Effector memory CD4-positive, alpha-beta T cell (primary cell): ENCODE results near the gene CAMSAP1.

Experiments
- DNase-seq, 3 donors: peaks; one replicate each; pipeline ENCODE4 v3.0.0-alpha.2; 2020
- H3K27ac ChIP-seq: 2 replicates; pipeline ENCODE4 v1.7.0; 2013; ENCODE audit warnings: mild to moderate bottlenecking, low read length, moderate library complexity; ENCODE audit not compliant: insufficient read depth, poor library complexity, severe bottlenecking
- H3K27me3 ChIP-seq: replicated peaks from 2 replicates; pipeline ENCODE4 v1.7.0; 2013; ENCODE audit warnings: mild to moderate bottlenecking, low read length; ENCODE audit not compliant: insufficient read depth, control insufficient read depth, poor library complexity, severe bottlenecking
- H3K36me3 ChIP-seq: 2 replicates; pipeline ENCODE4 v1.7.0; 2013; ENCODE audit warnings: mild to moderate bottlenecking, low read length, moderate library complexity; ENCODE audit not compliant: control insufficient read depth, insufficient read depth
- H3K4me1 ChIP-seq: 2 replicates; pipeline ENCODE4 v1.7.0; 2013; ENCODE audit warnings: low read length, mild to moderate bottlenecking; ENCODE audit not compliant: control insufficient read depth, insufficient read depth, poor library complexity, severe bottlenecking
- H3K4me3 ChIP-seq: 2 replicates; pipeline ENCODE4 v1.7.0; 2013; ENCODE audit warnings: low read length, low read depth, mild to moderate bottlenecking; ENCODE audit not compliant: insufficient read depth, poor library complexity, severe bottlenecking
- H3K9me3 ChIP-seq: 2 replicates; pipeline ENCODE4 v1.7.0; 2013; ENCODE audit warnings: mild to moderate bottlenecking, low read length, moderate library complexity; ENCODE audit not compliant: control insufficient read depth

Gene CAMSAP1

DNA sequence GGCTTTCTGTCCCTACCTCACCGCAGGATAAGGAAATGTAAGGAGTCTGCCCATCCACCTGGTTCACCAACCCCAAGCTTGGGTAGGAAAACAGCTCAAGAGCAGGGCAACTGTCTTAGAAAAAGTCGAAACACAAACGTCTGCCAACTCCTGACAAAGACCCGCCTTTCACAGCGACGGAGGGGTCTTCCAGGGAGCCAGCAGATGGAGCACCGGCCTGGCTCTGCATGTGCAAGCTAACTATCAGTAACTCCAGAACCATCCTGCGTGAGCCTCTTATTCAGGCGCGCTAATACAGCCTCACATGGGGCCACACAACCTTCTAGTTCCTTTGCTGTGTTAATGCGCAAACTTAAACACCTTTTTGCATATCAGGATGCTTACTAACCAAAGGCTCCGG, 26.9 kb downstream of the CAMSAP1 start:
- no peaks in the 10 kb centered on the region for H3K9me3 ChIP-seq

DNA sequence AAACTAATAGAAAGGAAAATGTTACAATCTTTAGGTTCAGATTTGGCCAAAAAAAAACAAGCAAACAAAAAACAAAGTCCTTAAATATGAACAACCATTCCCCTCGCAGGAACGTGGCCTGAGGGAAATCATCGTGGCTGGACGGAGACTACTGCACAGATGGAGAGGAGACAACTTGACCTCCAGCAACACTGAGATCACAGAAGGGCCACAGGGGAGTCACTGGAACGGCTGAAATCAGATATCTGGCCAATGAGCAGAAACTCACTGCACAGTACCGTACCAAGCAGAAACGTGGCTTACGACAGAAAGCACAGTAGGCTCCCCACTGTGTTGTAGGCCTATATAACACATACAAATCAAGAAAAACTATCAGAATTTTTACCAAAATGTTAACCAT, 27.7 kb downstream of the CAMSAP1 start:
- Histone ChIP-seq H3K36me3 (peaks cover 5% of the 10 kb centered on the region), H3K4me3 (no peak overlapping the region), H3K9me3 (no peaks in the 10 kb centered on the region), H3K4me1 (peaks cover 8% of the 10 kb centered on the region), H3K27ac (no peak overlapping the region), H3K27me3 (no peaks in the 10 kb centered on the region)
- no peak for DNase-seq

More for the DNA sequence above, 26.9 kb downstream of the CAMSAP1 start:
- H3K4me1 ChIP-seq = peaks cover 16% of the 10 kb centered on the region
- no peak overlapping the region for H3K27ac ChIP-seq
- no peak overlapping the region for H3K4me3 ChIP-seq
- H3K27me3 ChIP-seq = no peaks in the 10 kb centered on the region
- DNase-seq = no peak
- peaks cover 5% of the 10 kb centered on the region for H3K36me3 ChIP-seq

DNA sequence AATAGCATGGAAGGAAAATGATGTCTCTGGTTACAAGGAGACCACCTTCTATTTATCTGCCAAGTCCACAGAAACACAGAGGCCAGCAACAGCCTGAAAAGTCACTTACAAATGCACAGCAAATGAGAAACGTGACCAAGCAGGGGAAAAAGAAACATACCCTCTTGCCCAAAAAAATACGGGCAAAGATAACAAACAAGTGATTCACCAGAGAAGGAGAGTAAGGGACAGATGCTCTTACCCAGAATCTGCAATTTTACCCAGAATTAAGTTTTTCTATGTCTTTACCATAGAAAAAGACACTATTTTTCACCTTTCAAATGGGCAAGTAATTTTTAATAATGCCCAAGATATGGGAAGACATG, 28.1 kb downstream of the CAMSAP1 start:
- peaks cover 4% of the 10 kb centered on the region for H3K4me1 ChIP-seq
- H3K4me3 ChIP-seq = no peak overlapping the region
- H3K27me3 ChIP-seq = no peaks in the 10 kb centered on the region
- H3K27ac ChIP-seq = no peak overlapping the region
- H3K36me3 ChIP-seq = peaks cover 5% of the 10 kb centered on the region
- no peak for DNase-seq
- no peaks in the 10 kb centered on the region for H3K9me3 ChIP-seq

DNA sequence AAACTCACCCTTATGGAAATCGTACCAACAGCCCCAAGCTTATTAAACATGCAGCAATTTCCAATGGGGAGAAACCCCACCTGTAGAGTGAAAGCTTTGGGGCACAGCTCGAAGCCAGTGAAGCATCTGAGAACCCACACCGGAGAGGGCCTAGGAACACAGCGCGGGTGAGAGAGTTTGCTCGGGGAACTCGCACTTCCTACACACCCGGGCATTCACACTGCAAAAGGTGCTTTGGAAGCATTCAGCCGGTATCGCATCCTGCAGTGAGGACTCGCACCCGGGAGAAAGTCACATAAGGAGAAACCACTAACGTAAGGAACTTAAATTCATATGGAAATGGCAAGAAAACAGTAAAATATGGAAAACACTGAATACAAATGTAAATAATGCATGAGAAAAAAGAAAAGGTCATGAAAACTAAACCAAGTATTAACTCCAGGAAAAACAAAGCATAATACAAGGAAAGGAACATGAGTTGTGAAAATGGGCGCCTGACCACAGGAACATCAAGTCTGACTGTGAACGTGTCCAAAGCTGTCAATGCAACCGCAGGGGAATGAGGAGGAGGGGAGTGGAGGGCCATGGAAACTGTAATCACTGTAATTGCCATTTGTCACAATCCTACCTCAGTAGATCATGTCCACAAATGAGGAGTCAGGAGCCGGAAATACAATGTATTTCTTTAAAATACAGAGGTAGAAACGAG, 28.7 kb downstream of the CAMSAP1 start:
- peaks cover 5% of the 10 kb centered on the region for H3K36me3 ChIP-seq
- H3K9me3 ChIP-seq = no peaks in the 10 kb centered on the region
- no peak for DNase-seq
- peaks cover 3% of the 10 kb centered on the region for H3K4me1 ChIP-seq
- no peak overlapping the region for H3K27ac ChIP-seq
- H3K27me3 ChIP-seq = no peaks in the 10 kb centered on the region
- no peak overlapping the region for H3K4me3 ChIP-seq

DNA sequence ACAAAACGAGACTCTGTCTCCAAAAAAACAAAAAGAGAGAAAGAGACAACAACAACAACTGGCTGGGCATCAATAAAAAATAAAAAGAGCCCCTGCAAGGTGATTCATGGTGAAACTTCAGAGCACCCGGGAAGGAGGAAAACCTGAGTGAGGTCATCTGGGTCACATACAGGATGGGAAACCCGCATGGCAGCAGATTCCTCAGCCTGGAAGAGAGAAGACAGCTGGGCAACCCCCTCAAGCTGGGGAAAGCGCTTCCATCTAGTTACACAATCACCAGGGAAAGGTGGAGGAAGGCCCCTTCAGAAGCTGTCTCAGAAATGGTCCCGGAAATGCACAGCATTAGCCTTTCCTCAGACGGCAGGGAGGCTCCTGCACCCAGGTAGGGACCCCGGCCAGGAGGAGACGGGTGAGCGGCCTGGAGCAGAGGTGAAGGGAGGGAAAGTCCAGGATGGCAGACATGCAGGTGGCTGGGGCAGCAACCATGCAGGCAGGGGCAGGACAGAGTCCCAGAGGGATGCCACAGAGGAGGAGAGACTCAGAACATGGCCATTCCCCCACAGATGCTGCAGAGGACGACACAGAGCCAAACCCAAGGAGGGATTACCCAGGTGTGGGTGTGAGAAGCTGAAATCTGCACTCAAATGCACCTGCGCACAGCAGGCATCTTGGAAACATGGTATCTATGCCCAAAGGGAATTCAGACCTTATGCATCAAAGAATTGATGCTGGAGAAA, 29.4 kb downstream of the CAMSAP1 start:
- H3K4me1 ChIP-seq = no peaks in the 10 kb centered on the region
- no peak overlapping the region for H3K4me3 ChIP-seq
- peaks cover 5% of the 10 kb centered on the region for H3K36me3 ChIP-seq
- H3K27me3 ChIP-seq = no peaks in the 10 kb centered on the region
- no peak for DNase-seq
- no peaks in the 10 kb centered on the region for H3K9me3 ChIP-seq
- no peak overlapping the region for H3K27ac ChIP-seq

DNA sequence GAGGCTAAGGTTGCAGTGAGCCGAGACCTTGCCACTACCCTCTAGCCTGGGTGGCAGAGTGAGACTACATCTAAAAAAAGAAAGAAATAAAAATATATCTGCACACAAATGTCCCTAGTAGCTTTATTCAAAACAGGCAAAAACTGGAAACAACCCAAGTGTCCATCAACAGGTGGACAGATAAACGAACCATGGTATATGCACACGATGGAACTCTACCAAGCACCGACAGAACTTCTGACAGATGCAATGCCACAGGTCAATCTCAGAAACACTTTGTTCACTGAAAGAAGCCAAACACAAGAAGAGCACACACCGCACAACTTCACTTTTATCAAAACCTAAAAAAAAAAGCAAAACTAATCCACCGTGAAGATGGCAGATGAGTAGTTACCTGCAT, 30.4 kb downstream of the CAMSAP1 start:
- H3K36me3 ChIP-seq = no peaks in the 10 kb centered on the region
- H3K4me3 ChIP-seq = no peak overlapping the region
- H3K9me3 ChIP-seq = no peaks in the 10 kb centered on the region
- H3K27me3 ChIP-seq = no peaks in the 10 kb centered on the region
- no peaks in the 10 kb centered on the region for H3K4me1 ChIP-seq
- DNase-seq = no peak
- no peak overlapping the region for H3K27ac ChIP-seq

DNA sequence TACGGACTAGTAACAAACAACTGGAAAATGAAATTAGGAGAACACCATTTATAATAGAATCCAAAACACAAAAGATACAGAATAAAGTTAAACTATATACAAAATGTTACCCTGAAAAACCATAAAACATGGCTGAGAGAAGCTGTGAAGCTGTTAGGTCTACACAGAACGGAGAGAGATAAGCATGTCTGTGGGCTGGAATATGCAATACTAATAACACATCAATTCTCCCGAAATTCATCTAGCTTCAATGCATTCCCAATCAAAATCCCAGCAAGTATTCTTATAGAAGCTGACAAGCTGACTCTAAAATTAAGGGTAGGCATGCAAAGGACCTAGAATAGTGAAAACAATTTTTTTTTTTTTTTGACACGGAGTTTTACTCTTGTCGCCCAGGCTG, 32.5 kb downstream of the CAMSAP1 start:
- Histone ChIP-seq H3K27me3 (no peaks in the 10 kb centered on the region), H3K9me3 (no peaks in the 10 kb centered on the region), H3K27ac (no peak overlapping the region), H3K36me3 (no peaks in the 10 kb centered on the region), H3K4me1 (no peaks in the 10 kb centered on the region), H3K4me3 (no peak overlapping the region)
- DNase-seq = no peak

DNA sequence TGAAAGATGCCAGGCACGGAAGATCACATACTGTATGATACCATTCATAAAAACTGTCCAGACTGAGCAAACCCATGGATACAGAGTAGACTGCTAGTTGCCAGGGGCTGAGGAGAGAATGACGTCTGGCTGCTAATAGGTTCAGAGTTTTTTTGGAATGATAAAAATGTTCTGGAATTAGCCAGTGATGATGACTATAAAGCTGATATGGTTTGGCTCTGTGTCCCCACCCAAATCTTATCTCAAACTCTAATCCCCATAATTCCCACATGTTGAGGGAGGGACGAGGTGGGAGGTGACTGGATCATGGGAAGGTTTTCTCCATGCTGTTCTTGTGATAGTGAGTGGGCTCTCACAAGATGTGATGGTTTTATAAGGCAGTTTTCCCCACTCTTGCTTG, 37.4 kb downstream of the CAMSAP1 start:
- H3K36me3 ChIP-seq = no peaks in the 10 kb centered on the region
- no peak overlapping the region for H3K4me3 ChIP-seq
- no peak for DNase-seq
- H3K27me3 ChIP-seq = no peaks in the 10 kb centered on the region
- H3K27ac ChIP-seq = no peak overlapping the region
- no peaks in the 10 kb centered on the region for H3K9me3 ChIP-seq
- H3K4me1 ChIP-seq = no peaks in the 10 kb centered on the region

DNA sequence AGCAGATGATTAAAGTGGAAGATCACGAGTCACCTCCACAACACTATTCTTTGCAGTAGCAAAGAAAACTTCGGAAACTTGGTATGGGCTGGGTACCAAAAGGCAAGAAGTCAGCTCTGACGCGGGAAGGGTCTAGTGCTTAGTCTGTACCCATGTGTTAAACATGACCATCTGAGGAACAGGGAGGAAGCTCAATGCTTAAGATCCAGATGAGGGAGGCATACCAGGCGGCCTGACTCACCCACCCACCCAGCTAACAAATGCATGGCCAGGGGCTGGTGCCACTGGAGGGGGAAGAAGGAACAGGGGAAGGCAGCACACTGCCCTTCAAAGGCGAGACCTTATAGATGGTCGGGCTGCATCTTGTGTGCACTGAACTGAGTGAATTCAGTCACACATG, 41.8 kb downstream of the CAMSAP1 start:
- H3K27ac ChIP-seq = no peak overlapping the region
- no peak for DNase-seq
- no peaks in the 10 kb centered on the region for H3K36me3 ChIP-seq
- H3K9me3 ChIP-seq = no peaks in the 10 kb centered on the region
- H3K4me1 ChIP-seq = no peaks in the 10 kb centered on the region
- H3K4me3 ChIP-seq = no peak overlapping the region
- H3K27me3 ChIP-seq = no peaks in the 10 kb centered on the region

DNA sequence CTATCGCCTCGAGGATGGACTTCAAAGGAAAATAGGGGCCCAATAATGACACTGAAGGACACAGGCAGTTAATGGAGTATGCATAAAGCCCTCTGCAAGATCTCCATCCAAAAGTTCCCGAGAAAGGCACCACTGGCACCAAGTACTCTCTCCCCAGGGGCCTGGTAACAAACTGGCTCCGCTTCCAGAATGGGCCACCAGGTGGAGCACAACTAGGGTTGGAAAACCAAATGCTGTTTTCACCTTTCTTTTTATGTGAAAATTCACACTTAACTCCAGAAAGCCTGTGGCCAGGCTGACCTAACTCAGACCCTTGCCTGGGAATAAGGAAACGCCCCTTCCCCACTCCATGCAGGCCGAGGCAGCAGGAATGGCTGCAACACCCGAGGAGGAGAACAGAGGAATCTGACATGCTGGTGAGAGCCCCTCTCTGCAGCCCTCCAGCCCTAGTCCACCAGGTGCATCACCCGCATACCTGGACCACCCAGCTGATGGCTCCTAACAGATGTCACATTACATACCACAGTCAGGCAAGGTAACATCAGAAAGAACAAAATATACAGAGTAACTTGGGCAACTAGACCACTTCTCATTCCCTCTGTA, 42.8 kb downstream of the CAMSAP1 start:
- Histone ChIP-seq H3K27me3 (no peaks in the 10 kb centered on the region), H3K4me1 (no peaks in the 10 kb centered on the region), H3K36me3 (no peaks in the 10 kb centered on the region), H3K4me3 (no peak overlapping the region), H3K27ac (no peak overlapping the region), H3K9me3 (no peaks in the 10 kb centered on the region)
- peak; percentile 29 to 39 (median 38) for DNase-seq
